ENCODE results near the gene GAN. TPM values are rescaled to one million over a fixed set of nuclear protein-coding genes. Genes with fewer than 3 reads are reported as not detected.

The GAN gene
- total RNA-seq, 2 experiments from 2014 or later, result 11.5 to 12.3 TPM

DNA sequence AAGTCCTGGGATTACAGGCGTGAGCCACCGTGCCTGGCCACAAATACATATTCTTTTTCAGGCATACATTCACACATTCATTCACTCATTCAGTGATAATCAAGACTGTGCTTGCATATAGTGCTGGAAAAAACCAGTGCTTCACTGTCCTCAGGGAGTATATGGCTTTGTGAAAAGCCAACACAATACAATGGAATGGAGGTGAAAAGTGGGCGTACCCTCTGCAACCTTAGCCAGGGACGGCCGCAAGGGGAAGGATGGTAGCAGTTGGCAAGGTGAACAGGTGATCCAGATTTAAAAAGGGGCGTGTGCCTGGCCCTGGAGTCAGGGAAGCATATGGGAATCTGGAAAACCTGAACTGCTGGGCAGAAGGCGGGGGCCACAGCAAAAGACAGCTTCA, 18.1 kb upstream of the GAN start:
- H3K4me1 Mint-ChIP-seq (ENCODE audit: low read depth), result peaks cover 2% of the 10 kb centered on the region
- peaks cover 17% of the 10 kb centered on the region for H3K27me3 Mint-ChIP-seq
- H3K9me3 Mint-ChIP-seq, result no peaks in the 10 kb centered on the region
- no peak overlapping the region for H3K4me3 Mint-ChIP-seq
- CTCF ChIA-PET, result no interaction called here
- DNase-seq, result no peak
- intact Hi-C loops (cut with micrococcal nuclease), result no loop called here
- no peak overlapping the region for H3K27ac Mint-ChIP-seq
- POLR2A ChIA-PET, result interaction anchor here (1.0 kb wide), 1 partner anchor 39 kb away, joined by 3 read pairs; no protein-coding TSS in a partner anchor
- H3K36me3 Mint-ChIP-seq (ENCODE audit: low read depth), result no peaks in the 10 kb centered on the region
- no peak for ATAC-seq
- TF ChIP-seq, protein P1, sequence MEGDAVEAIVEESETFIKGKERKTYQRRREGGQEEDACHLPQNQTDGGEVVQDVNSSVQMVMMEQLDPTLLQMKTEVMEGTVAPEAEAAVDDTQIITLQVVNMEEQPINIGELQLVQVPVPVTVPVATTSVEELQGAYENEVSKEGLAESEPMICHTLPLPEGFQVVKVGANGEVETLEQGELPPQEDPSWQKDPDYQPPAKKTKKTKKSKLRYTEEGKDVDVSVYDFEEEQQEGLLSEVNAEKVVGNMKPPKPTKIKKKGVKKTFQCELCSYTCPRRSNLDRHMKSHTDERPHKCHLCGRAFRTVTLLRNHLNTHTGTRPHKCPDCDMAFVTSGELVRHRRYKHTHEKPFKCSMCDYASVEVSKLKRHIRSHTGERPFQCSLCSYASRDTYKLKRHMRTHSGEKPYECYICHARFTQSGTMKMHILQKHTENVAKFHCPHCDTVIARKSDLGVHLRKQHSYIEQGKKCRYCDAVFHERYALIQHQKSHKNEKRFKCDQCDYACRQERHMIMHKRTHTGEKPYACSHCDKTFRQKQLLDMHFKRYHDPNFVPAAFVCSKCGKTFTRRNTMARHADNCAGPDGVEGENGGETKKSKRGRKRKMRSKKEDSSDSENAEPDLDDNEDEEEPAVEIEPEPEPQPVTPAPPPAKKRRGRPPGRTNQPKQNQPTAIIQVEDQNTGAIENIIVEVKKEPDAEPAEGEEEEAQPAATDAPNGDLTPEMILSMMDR (IDR thresholded peaks at IDR 0.05), result no peak

DNA sequence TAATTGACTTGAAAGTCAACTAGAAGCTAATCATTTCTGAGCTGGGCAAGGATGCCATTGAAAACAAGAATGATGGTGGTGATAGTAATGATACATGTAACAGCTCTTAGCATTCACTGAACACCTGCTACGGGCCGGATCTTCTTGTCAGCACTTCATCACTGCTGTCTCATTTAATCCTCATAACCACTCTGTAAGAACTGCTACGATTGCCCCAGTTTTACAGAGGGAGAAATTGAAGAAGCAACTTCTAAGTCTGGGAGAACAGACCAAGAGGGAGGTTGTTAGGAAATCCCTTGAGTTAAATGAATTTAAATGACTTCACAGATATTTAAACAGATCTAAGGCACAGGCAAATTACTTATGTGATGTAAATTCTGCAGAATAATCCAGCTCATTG, 7.0 kb upstream of the GAN start:
- ATAC-seq (no peak), DNase-seq (no peak)
- intact Hi-C loops (cut with micrococcal nuclease), result no loop called here
- Mint-ChIP-seq H3K36me3 (ENCODE audit: low read depth) (no peaks in the 10 kb centered on the region), H3K4me1 (ENCODE audit: low read depth) (peaks cover 39% of the 10 kb centered on the region), H3K27me3 (no peaks in the 10 kb centered on the region), H3K4me3 (no peak overlapping the region), H3K27ac (no peak overlapping the region), H3K9me3 (no peaks in the 10 kb centered on the region)
- TF ChIP-seq, protein P1 (IDR thresholded peaks at IDR 0.05), result no peak
- ChIA-PET POLR2A (no interaction called here), CTCF (interaction anchor here (1.0 to 1.3 kb wide), 2 partner anchors 8 to 46 kb away, joined by 3 to 4 read pairs; no protein-coding TSS in a partner anchor)

DNA sequence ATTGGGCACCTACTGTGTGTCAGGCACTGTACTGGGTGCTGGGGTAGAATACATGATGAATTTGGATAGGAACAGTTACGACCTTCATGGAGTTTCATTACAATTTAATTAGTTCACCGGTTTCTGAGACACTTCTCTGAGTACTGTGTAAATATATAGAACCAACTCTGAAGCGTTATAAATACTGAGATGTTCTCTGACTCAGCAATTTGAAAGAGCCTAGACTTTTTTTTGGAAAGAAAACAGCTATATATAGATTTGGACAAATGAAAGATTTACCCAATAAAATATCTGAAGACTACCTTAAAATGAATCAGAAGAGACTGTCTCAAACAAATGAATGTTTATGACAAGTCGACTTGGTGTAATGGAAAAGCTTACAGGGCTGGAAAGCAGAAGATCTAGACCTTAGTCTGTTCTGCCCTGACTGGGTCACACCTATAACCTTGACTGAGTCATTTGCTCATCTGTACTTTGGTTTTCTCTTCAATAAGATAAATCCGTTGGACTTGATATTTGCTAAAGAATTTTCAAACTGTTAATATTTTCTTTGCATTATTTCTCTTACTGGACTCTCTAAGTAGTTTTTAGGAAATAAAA, 4.6 kb upstream of the GAN start:
- no peak overlapping the region for H3K4me3 Mint-ChIP-seq
- H3K36me3 Mint-ChIP-seq (ENCODE audit: low read depth), result no peaks in the 10 kb centered on the region
- TF ChIP-seq, protein P1 (IDR thresholded peaks at IDR 0.05), result no peak
- intact Hi-C loops (cut with micrococcal nuclease), result no loop called here
- POLR2A ChIA-PET, result no interaction called here
- ATAC-seq, result peak; percentile 37
- no peaks in the 10 kb centered on the region for H3K27me3 Mint-ChIP-seq
- H3K27ac Mint-ChIP-seq, result peak overlapping the region; percentile 63
- peak; percentile 34 for DNase-seq
- peaks cover 52% of the 10 kb centered on the region for H3K4me1 Mint-ChIP-seq (ENCODE audit: low read depth)
- CTCF ChIA-PET, result interaction anchor here (0.7 to 1.0 kb wide), 2 partner anchors 46 to 49 kb away, joined by 3 read pairs; no protein-coding TSS in a partner anchor
- H3K9me3 Mint-ChIP-seq, result no peaks in the 10 kb centered on the region

DNA sequence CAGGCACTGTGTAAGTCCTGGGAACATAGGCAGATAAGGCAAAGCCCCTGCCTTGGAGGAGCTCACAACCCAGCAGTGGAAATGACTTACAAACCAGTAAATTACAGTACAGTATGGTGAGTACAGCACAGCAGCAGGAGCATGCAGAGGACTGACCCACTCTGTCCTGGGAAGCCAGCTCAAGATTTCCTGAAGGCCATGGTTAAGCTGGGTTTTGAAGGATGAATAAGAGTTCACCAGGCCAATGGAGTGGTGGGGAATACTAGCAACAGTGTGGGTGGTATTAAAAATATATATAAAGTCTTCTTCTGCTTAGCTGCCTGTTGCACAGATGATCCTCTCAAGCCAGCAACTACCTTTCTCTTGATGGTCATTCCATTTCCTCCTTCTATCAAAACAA, 3.0 kb upstream of the GAN start:
- no peaks in the 10 kb centered on the region for H3K27me3 Mint-ChIP-seq
- TF ChIP-seq, protein P1 (IDR thresholded peaks at IDR 0.05), result no peak
- intact Hi-C loops (cut with micrococcal nuclease), result no loop called here
- ATAC-seq, result no peak
- peaks cover 54% of the 10 kb centered on the region for H3K4me1 Mint-ChIP-seq (ENCODE audit: low read depth)
- H3K27ac Mint-ChIP-seq, result no peak overlapping the region
- DNase-seq, result no peak
- no peaks in the 10 kb centered on the region for H3K9me3 Mint-ChIP-seq
- H3K4me3 Mint-ChIP-seq, result no peak overlapping the region
- no peaks in the 10 kb centered on the region for H3K36me3 Mint-ChIP-seq (ENCODE audit: low read depth)
- POLR2A ChIA-PET, result no interaction called here
- CTCF ChIA-PET, result no interaction called here

DNA sequence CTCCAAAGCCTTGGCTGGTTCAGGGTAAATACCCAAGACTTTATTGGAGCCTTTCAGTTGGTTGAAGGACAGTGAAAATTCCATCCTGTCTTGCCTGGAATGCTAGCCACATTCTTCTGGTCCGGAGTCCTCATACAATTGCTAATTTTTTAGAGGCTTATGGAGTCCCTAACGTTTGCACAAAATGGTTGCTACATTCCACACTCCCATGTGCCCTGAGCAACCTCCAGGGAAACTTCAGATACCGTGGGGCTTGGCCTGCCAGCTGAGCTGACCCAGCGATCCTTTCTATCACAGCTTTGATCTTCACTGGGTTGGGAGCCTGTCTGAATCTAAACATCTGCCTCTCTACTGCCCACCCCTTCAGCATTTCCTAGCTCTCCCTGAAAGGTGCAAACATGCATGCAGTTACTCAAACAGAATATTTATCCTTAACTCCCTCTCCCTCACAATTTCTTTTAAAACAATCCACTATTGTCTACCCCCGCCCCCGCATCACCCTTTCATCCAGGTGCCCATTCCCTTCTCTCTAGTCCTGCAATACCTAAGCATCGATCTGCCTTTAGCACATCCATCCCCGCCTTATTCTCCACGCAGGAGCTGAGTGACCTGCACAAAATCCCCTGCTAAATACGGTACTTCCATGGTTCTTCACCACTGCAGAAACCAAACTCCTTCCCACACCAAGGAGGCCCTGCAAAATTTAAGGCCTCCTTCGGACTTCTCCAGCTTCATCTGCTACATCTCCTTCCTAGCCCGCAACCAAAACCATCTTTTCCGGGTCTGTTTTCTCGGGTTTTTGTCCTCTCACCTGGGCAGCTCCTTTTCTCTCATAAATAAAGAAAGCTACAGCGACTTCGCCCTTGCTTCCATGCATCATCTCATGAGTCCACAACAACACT, 810 bp upstream of the GAN start:
- Mint-ChIP-seq H3K4me1 (ENCODE audit: low read depth) (peaks cover 50% of the 10 kb centered on the region), H3K36me3 (ENCODE audit: low read depth) (no peaks in the 10 kb centered on the region), H3K9me3 (no peaks in the 10 kb centered on the region), H3K4me3 (peak overlapping the region; percentile 85), H3K27me3 (no peaks in the 10 kb centered on the region), H3K27ac (peak overlapping the region; percentile 83)
- ATAC-seq (no peak), DNase-seq (peak; percentile 19)
- ChIA-PET POLR2A (interaction anchor here (0.5 to 1.5 kb wide), 6 partner anchors 8 to 559 kb away, joined by 3 to 5 read pairs (median 3); no protein-coding TSS in a partner anchor), CTCF (interaction anchor here (0.5 to 2.0 kb wide), 7 partner anchors 28 to 416 kb away, joined by 3 to 9 read pairs (median 3); no protein-coding TSS in a partner anchor)
- TF ChIP-seq, protein P1 (IDR thresholded peaks at IDR 0.05), result no peak
- intact Hi-C loops (cut with micrococcal nuclease), result no loop called here
